ENCODE data around the gene NRSN2.
A peak's percentile ranks its signal among the peaks of the same experiment; 100 is the strongest.

Gene NRSN2, protein sequence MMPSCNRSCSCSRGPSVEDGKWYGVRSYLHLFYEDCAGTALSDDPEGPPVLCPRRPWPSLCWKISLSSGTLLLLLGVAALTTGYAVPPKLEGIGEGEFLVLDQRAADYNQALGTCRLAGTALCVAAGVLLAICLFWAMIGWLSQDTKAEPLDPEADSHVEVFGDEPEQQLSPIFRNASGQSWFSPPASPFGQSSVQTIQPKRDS

DNA sequence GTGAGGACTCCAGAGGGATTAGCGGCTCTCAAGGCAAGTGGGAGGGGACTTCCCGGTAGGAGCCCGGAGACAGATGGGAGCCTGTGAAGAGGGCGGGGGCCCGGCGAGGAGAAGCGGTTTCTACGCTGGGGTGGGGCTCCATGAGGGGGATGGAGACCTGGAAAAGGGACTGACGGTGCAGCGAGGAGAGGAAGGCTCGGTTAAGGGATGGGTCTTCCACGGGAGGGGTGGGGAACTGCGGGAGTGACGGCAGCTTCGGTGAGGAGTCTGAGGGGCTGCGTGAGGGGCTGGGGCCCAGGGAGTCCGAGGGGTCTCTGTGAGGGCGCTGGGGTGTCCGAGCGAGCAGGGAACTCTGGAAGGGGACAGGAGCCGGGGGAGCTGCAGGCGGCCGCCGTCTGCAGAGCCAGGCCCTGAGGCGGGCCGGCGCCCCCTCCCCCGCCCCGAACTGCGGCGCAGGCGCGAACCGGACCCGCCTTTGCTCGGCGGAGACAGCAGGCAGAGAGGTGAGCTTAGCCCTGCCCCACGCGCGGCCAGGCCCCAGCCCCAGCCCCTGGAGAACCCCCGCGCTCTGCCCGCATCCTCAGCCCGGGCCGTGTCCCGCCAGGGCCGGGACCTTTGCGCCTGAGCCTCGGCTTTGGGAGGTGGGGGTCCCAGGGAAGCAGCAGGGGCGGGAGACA is at the start of gene NRSN2:
Gene NRSN2, plus strand, starts transcription at position 472 of the 677 bp plus-strand sequence. CDS start 2,533 bp downstream, outside the sequence.
- DNase-seq: peak; percentile 86

DNA sequence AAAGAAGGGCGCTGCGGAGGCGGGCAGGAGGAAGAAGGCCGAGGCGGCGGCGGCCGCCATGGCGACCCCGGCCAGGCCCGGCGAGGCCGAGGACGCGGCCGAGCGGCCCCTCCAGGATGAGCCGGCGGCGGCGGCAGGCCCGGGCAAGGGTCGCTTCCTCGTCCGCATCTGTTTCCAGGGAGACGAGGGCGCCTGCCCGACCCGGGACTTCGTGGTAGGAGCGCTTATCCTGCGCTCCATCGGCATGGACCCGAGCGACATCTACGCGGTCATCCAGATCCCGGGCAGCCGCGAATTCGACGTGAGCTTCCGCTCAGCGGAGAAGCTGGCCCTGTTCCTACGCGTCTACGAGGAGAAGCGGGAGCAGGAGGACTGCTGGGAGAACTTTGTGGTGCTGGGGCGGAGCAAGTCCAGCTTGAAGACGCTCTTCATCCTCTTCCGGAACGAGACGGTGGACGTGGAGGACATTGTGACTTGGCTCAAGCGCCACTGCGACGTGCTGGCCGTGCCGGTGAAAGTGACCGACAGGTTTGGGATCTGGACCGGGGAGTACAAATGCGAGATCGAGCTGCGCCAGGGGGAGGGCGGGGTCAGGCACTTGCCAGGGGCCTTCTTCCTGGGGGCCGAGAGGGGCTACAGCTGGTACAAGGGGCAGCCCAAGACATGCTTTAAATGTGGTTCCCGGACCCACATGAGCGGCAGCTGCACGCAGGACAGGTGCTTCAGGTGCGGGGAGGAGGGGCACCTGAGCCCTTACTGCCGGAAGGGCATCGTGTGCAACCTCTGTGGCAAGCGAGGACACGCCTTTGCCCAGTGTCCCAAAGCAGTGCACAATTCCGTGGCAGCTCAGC is 48.8 kb upstream of the NRSN2 start:
- DNase-seq: peak; percentile 94

DNA sequence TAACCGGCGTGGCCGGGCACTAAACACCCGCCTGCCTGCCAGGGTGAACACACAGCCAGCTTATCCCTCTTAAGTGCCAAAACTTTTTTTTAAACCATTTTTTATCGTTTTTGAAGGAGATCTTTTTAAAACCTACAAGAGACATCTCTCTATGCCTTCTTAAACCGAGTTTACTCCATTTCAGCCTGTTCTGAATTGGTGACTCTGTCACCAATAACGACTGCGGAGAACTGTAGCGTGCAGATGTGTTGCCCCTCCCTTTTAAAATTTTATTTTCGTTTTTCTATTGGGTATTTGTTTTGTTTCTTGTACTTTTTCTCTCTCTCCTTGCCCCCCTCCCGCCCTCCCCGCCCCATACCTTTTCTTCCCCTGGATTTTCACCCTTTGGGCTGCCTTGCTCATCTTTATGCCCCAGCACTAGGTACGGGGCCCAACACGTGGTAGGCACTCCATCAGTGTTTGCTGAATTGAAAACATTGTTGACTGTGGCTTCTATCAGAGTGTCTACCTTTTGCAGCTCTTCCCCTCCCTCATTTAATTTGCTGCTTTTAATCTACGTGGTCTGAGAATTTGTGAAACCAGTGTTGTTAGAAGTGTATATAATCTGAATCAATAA is 48.0 kb upstream of the NRSN2 start:
- DNase-seq: no peak

DNA sequence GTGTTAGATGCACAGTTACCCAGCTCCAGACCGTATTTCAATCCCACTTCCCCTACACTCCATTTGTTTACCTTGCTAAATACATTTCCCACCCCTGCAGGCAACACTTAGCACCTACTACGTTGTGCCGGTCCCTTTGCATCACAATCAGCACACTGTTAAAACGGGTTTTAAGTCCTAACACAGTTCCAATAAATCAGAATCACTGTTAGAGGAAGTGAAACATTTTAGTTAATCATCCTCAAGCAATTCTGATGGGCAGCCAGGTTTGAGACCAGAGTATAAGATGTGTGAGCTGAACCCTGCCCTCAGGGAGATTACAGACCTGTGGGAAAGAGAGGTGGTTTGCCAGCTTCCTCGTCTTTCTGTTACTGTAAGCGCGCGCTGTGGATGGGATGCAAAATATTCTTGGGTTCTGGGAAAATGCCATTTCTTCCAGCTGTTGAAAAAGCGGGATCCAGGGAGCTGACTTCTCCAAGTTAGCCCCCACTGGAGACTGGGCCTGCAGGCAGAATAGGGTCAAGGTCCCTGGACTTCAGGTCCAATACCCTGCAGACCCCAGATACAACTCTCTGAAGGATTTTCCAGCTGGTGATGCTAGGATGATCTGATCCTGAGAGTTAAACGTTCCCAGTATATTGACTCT is 46.4 kb upstream of the NRSN2 start:
- no peak for DNase-seq

DNA sequence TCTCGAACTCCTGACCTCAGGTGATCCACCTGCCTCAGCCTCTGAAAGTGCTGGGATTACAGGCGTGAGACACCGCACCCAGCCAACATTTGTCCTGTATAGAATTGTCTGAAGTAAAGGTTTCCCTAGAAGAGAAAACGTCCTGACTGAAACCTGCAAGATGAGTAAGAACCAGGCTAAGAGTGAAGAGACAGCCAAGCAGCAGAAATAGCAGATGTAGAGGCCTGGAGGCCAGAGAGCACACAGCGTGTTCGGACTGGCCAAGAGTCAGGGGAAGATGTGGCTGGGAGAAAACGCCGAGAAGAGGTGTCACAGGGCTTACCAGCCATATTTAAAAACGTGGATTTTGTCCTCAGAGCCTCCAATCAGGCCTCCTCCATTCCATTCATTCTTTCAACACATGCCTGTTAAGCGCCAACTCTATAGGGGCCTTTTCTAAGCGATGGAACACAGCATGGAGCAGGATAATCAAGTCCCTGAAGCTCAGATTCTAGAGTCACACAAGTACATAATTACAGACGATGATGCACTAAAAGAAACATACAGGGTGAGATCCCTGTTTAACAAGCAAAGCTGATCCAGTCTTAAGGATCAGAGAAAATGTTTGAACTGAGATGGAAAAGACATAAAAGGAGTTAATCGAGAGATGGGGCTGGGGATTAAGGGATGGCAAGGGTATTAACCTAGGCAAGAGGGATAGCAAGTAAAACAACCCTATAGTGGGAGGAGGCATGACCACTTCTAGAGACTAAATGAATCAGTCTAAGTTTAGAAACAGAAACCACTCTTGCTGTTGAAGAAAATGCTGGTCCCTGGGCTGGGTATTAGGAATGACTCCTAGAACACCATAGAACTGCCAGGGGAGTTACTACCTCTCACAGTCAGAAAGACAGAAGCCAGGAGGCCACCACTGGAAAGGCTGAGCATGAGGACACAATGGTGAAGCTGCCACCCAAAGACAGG is 44.7 kb upstream of the NRSN2 start:
- no peak for DNase-seq

DNA sequence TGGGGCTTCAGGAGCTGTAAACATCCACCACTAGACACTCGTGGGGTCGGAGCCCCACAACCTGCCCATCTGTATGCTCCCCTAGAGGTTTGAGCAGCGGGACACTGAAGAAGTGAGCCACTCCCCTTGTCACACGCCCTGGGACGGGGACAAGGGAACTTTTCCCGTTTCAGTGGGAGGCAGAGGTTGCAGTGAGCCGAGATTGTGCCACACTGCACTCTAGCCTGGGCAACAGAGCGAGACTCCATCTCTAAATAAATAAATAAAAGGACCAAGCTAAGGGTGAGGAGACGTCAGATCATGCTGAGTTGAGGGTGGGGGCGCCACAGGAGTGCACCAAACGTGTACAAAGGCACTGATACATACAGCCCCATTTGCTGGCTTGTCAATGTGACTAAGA is 41.2 kb upstream of the NRSN2 start:
- no peak for DNase-seq

DNA sequence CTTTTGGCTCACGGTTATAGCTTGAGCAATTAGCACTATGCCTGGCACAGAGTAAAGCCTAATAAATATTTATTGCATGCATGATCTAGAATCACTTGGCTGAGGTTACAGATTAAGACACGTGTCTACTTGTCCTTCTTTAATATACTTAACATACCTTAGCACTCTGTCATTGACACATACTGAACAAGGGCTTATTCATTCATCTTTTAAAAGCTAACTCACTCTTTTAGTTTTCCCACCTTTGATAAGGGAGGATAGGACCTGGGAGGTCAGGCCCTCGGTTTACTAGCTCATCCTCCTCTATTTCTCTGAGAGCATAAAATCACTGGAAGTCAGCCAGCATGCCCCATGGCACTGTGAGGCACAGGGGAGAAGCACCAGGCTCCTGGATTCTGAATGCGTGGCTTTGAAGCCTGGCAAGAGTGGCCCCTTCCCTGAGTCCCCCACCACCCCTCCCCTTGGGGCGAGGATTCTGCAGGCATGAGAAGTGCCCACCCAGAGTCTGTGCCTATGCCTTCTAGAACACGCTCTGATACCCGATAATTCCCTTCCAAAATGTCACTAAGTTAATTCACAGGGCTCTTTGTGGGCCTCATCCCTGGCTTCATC is 38.4 kb upstream of the NRSN2 start:
- DNase-seq: no peak

DNA sequence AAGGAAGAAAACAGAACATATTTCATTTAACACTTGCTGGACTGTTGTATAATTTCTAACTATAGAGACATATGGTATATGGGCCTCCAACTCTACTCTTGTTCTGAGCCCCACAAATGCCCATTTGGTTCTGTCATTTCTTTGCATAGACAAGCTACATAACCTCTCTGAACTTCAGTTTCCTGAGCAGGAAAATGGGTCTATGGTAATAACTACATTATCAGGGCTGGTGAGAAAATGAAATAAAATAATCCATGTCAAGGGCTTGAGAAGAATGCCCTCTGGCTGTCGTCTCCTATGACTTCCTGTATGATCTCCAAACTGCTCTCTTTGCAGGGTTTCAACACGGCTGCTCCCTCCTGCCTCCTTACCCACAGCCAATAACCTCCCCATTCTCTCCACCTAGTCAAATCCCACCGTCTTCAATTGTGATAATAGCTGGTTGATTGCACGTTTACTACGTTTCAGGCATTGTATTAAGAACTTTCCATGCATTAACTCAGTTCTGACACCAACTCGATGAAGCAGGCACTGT is 37.5 kb upstream of the NRSN2 start:
- DNase-seq: peak; percentile 76

DNA sequence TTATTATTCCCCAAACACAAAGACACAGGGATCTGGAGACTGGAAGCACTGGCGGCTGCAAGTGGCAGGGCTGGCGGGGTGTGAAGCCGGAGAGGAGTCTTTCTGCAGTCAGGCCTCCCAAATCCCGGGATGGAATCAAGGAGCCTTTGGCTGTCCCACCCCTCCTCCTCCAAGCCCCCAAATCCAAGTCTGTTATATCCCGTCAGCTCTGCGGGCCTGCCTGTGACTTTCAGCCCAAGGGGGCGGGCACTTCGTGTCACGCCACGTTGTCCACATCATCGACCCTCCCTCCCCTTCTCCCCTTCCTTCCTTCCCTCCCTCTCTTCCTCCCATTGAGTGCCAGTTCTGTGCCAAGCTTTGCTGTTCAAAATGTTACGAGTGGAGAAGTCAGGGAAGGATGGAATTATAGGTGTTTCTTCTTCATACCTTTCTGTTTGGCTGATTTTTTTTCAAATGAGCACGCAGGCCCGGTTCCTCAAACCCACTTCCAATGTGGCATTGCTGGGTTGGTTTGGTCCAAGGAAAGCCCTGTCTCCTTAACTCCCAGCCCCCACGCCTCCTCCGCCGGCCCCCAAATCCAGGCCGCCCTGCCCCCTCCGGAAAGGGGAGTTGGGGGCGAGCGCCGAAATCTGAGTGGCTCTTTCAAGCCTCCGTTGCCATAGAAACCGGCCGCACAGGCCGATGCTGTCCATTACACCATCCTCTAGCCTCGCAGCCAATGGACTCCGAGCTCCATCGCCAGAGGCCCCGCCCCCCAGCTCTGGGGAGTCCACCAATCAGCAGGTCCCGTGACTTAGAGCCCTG is 36.9 kb upstream of the NRSN2 start:
- peak; percentile 100 for DNase-seq

DNA sequence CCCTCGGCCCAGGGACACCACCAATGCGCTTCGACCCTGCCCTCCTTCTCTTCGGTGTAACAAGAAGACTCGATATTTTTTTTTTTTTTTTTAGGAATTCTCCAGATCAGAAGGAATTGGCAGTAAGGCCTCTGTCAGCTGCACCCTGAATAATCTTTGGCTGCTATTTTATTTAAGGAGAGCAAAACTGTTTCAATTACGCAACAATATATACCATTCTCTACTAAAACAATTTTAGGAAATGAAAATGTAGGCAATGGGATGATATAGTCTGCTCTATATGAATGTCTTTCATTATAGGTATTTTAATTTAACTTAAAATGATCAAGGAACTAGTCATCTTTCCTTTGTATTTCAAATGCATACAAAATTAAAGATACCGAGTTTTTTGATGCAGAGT is 36.3 kb upstream of the NRSN2 start:
- DNase-seq: no peak

DNA sequence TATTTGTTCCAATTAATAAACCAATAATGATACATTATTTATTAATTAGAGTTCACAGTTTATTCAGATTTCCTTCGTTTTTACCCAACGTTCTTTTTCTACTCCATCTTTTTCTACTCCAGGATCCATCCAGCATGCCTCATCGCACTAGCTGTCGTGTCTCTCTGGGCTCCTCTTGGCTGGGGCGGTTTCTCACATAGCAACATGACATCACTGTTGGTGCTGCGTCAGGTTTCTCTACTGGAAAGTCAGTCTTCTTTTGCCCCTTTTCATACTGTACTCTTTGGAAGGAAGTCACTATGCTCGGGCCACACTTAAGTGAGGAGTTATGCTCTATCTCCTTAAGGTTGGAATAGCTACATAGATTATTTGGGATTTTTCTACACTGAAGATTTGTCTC is 35.3 kb upstream of the NRSN2 start:
- peak; percentile 27 for DNase-seq

DNA sequence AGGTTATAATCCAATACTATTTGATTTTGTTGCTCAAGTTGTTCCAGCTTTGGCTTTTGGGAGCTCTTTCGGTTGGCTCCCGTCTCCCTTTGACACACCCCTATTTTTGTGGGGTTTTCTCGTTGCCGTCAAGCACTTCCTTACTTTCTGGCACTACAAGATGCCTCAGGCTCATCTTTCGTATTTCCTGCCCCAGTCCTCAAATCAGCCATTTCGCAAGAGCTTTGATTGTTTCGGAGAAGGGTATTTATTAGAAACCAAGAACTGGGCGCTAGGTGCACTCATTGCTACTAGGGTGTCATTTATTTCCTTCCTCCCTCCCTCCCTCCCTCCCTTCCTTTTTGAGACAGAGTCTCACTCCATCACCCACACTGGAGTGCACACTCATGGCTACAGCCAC is 34.8 kb upstream of the NRSN2 start:
- no peak for DNase-seq

DNA sequence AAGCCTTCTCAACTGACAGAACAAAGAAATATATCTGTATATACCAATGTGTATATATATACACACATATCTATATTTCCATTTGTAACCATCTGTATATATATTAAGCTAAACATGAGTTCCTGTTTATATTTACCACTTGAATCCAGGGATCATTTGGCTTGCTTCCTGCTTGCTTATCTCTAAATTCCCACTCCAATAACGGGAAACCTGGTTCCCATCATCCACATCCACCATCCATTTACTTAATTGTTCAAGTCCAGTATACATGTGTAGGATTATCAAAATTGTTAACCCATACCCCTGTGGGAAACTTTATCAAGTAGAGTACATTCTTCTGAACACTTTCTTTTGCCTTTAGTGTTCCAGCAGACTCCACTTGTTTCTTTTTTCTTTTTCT is 34.0 kb upstream of the NRSN2 start:
- DNase-seq: no peak

DNA sequence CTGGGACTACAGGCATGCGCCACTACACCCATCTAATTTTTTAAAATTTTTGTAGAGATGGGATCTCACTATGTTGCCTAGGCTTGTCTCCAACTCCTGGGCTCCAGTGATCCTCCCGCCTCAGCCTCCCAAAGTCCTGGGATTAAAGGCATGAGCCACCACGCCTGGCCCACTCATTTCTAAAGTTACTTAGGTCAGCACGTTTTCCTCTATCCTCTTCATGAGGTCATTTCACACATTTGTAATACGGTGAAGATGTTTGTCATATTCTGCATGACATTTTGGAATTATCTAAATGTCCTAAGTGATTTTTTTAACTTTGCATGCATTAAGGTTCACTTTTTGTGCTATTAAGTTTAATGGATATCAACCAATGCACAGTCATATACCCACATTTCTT is 33.5 kb upstream of the NRSN2 start:
- DNase-seq: no peak

DNA sequence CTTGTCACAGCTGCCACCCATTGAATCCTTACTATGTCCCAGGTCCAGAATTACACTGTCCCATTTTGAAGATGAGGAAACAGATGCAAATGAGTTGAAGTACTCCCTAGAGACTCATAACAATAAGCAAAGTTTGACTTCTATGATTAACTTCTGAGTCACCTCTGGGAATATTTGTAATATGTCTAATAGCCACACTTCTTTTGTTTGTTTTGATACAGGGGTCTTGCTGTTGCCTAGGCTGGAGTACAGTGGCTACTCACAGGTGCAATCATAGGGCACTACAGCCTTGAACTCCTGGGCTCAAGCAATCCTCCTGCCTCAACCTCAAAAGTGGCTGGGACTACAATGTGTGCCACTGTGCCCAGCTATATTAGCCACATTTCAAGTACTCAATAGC is 33.0 kb upstream of the NRSN2 start:
- DNase-seq: peak; percentile 59

DNA sequence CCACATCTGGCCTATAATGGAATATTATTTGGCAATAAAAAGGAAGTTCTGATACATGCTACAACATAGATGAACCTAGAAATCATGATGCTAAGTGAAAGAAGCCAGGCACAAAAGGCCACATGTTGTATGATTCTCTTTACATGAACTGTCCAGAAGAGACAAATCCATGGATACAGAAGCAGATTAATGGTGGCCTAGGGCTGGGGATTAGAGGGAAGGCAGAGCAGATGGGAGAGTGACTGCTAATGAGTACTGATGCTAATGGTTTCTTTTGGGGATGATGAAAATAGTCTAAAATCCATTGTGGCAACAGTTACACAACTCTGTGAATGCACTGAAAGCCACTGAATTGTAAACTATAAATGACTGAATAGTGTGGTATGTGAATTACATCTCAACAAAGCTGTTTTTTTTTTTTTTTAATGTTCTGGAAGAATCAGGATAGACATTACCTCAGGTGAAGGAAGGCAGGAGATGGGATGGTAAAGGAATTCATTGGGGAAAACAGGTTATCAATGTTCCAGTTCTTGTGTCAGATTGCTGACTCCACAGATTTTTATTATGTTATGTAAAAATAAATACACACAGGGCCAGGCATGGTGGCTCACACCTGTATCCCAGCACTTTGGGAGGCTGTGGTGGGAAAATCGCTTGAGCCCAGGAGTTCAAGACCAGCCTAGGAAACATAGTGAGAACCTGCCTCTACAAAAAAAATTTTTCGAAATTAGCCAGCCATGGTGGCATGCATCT is 30.4 kb upstream of the NRSN2 start:
- DNase-seq: no peak

DNA sequence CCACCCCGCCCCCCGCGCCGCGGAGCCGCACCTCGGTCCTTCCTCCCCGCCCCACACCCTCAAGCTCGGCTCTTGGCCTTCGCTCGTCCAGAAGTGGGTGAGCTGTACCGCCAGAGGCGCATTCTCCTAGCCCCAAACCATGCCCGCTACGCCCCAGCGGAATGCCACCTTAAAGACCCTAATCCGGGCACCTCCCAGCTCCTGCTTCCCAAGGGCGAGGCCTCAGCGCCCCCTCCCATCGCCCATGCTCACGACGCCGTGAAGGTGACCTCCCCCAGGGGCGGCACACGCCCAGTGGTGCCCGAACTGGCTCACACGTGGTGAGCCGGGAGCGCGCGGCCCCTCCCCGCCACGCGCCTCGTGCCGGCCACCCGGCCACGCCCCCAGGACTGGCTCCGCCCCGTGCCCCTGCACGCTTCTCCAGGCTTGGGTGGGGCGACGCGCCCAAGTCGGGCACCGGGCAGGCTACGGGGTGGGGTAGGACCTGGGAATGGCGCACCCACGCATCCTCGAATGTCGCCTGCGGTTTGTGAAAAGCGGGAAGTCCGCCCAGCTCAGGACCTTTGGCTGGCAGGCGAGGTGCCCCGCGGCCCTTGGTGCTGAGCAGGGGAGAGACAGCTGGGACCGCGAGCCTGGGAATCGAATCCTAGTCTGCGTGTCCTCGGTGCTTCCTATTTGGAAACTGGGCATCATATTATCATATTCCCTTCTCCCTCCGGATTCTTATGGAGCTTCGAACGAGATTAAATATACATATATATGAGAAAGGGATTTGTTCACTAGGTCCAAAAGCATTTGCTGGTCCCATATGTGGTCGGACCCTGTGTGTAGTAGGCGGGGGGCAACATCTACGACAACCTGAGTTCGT is 22.5 kb upstream of the NRSN2 start:
- DNase-seq: peak; percentile 94
